CD4-positive, alpha-beta T cell treated with Interferon alpha-2 for 1 hour (primary cell): ENCODE measurements around the gene ASTN2.

ENCODE experiments used
- DNase-seq, 2 donors: peaks; one replicate each; pipeline ENCODE4 v3.0.0-alpha.2; 2020 to 2022

ASTN2 gene

GRCh38 chr9:116643691-116644090, 771.2 kb downstream of the ASTN2 start:
- DNase-seq, result no peak

DNA sequence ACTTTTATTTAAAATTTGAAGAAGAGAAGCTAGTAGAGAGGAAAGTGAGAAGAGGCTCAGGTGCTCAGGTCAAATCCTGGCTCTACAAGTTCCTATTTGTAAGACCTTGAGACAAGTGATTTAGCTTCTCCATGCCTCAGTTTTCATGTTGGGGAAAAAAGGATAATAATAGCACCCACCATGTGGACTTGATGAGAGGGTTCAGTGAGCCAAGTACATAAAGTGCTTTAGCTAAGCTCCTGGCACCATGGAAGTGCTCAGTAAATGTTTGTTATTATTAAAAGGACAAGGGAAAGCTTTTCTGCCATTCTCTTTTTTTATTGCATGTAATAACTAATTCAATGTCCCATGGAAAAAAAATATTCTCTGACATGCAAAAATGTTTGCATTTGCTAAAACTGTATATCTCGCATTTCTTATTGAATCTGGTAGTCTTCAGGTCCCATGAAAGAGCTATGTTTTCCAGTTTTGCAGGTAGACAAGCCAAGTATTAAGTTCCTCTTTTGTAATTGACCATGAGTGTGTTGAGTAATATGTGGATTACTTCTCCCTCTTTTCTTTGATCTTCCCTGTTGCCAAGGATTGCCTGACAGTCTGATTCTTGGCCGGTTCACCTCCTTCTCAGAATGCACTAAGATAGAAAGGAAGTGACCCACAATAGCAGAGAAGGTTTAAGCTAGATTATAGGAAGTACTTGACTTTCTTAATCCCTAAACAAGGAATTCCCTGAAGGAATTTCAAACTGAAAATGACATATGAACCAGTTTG, 773.4 kb downstream of the ASTN2 start:
- no peak for DNase-seq

DNA sequence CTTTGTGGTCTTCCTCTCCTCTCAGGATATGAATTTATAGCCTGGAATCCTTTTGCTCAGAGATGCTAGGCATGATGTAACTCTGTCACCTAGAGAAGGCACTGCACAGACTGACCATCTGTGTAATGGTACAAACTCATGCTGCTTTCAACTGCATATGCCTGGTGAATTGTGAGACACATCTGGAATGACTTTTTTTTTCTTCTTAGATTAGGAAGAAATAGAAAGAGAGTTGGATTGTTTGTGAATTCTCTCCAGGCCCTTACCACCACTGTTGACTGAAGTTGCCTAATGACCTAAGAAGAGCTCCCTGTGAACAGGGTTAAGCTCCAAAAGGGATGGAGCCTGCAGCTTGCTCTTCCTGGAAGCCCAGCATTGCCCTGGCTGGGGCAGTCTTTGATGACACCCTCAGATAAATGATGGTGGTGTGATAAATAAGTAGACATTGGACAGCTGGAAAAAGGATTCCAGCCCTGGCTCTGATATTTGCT, 775.6 kb downstream of the ASTN2 start:
- DNase-seq, result no peak

GRCh38 chr9:116635908-116636307, 778.9 kb downstream of the ASTN2 start:
- no peak for DNase-seq

GRCh38 chr9:116632990-116633838, 781.6 kb downstream of the ASTN2 start:
- no peak for DNase-seq

- DNase-seq, result no peak
Measured at GRCh38 chr9:116629634-116630033, 785.2 kb downstream of the ASTN2 start.

GRCh38 chr9:116628716-116629115, 786.1 kb downstream of the ASTN2 start:
- no peak for DNase-seq

- DNase-seq, result no peak
Measured at GRCh38 chr9:116627433-116627832, 787.4 kb downstream of the ASTN2 start.

DNA sequence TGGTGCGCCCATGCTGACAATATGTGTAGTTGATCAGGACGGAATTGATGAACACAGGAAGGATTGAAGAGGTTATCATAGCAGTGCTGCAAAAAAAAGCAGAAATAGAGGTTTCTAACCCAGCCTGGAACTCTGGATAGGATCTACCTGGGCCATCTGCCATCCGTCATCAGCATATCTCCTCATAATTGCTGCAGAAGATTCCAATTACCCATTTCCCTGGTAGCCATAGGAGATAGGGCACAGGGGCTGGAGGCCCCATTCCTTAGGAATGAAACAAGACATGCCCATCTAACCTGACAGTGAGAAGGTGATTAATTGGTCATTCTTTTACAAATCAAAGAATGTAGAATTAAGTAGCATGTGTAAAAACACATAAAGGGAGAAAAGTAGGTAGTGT, 788.1 kb downstream of the ASTN2 start:
- DNase-seq, result no peak

DNA sequence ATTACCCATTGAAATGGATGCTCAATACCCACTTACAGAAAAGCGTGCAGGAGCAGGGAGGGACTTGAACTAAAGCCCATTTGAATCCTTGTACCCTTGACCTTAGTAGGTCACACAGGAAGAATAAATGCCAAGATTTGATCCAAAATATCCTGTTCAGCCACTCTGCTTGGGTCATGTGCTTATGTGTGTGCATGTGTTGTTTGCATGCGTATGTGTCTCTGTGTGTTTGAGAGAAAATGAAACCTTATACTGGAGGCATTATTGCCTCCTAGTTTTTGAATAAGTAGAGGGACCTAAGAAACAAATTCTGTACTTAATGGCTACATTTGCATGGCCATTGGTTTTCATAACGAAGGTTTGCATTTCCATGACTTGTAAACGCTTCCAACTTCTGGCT, 791.1 kb downstream of the ASTN2 start:
- DNase-seq, result no peak

GRCh38 chr9:116617389-116617788, 797.5 kb downstream of the ASTN2 start:
- no peak for DNase-seq

- DNase-seq, result no peak
Measured at GRCh38 chr9:116616304-116616914, 798.4 kb downstream of the ASTN2 start.

DNA sequence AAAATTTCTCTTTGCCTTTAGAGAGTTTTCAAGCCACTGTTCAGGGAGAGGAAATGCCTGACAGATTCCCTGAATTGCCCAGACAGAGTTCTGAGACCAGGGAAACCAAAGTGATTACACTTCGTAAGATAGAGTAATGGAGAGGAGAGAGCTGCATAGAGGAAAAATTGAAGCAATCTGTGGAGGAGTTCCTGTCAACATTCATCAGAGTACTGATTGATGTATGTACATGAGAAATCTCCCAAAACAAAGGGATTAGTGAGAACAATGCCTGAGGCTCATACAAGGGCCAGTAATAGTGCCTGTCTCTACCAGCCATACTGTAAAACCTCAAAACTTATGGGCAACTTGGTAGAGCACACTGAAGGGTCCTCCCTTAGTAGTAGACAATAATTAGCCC, 806.8 kb downstream of the ASTN2 start:
- no peak for DNase-seq

DNA sequence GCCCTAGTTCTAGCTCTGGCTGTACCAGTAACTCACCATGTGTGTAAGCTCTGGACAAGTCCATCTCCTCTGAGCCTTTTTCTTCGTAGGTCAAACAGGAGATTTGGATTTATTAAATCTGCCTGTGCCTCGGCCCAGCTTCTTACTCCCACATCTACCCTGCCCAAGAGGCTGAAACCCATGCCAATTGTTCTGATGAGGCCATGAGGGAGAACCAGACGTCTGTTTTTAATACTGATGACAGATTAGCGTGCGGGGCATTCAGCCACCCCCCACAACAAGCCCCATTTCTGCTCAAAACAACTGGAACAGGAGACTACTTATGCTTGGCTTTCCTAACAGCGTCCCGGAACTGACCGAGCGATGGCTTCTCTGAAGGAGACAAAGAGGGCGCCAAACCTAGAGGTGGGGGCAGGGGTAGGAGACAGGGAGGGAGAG, 808.9 kb downstream of the ASTN2 start:
- DNase-seq, result no peak

DNA sequence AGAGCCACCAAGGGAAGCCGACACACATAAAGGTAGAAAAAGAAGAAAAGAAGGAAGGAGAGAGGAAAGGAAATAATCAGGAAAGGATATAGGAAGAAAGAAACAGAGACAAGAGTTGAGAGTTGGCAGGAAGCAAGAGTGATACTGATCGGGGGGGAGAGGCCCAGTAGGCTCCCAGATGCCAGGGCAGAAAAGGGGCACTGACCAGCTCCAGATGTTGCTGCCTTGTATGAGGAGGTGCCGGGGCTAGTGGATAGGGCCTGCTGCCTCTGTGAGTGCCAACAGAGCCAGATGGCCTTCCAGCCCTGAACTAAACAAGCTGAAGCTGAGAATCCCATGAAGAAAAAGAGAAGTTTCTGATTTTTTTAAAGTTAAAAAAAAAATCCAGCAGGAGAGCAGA, 809.8 kb downstream of the ASTN2 start:
- no peak for DNase-seq

DNA sequence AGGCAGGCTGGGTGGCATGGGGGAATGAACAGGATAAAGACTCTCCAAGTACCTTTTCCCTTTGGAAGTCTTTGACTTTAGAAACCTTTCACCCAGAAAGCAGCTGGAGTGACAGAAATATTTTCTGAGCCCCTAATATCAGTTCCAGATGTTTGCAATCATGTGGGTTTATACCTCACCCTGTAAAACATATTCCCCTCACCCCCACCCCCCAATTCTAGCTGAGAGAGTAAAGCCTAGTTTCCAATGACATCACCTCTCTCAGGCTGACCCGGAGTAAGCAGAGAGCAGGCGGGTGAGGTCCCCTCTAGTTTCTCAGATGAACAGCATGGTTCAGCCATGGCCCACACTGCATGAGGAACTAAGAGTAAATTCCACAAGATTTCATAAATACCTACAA, 810.6 kb downstream of the ASTN2 start:
- DNase-seq, result no peak

DNA sequence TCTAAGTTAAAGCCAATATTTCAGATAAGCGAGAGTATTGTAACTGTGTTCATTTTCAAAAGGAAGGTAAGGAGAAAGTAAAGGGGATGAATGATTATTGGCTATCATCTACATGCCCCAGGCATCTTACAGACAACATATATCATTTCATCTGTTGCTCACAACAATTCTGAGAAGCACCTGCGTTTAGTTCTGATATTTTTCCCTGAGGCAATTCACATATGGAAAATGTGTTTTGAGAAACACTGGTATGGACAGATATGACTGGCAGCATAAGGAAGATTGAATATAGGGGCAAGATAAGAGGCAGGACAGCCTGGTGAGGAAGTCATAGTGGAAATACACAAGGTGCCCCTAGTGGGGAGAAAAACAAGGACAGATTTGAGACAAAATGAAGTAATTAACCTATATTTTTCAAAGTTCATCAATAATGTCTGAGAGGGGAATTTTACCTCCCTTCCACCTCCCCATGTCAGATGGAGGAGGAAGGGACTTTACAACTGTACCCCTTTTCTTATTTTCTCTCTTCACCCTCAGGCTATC, 815.4 kb downstream of the ASTN2 start:
- no peak for DNase-seq

- DNase-seq, result no peak
Measured at GRCh38 chr9:116596646-116597045, 818.2 kb downstream of the ASTN2 start.

- DNase-seq, result no peak
Measured at GRCh38 chr9:116594547-116594946, 820.3 kb downstream of the ASTN2 start.

GRCh38 chr9:116592970-116593369, 821.9 kb downstream of the ASTN2 start:
- DNase-seq, result no peak

DNA sequence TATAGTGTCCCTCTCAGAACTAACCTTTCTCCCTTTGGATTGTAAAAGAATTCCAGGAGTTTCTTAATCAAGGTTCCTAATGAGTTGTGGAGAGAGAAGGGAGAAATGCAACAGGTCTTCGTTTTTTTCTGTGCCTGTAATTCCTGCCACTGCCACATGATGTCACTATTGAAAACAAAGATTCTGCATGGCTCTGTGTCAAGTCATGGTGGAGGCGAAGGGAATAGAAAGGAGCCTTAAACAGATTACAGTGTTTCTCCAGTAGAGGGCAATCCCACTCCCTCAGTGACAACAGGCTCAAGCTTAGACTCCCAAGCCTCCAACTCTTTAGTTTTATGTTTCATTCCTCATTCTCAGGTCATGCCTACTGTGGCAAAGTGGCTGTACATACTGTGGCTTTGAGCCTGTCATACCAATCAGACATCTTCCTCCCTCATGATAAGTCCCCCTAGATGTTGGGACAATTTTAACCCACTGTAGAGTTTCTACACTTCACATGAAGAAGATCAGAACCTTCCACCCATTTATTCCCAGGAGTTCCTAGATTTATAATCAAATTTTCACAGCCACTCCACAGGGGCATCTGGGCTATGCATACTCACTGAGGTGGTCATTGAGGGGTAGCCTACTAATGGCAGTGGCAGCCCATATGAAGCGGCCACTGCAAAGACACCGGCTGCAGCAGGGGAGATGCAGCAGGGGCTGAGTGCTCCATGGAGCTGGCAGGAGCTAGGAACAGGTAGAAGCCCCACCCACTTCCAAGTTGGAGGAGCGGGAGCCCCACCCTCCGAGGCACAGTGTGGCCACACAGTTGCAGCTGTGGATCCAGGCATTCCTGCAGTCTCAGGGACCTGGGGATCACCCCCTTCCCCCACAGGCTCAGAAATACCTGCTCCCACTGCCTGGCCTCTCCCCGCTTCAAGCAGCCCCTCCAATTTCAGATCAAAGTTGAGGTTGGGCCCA, 825.2 kb downstream of the ASTN2 start:
- DNase-seq, result peak in 1 of 2 donors; percentile 8

GRCh38 chr9:116587919-116588318, 826.9 kb downstream of the ASTN2 start:
- no peak for DNase-seq
